ENCODE measurements around the gene GPX2. TPM values are rescaled to one million over a fixed set of nuclear protein-coding genes. Genes with fewer than 3 reads are reported as not detected.

Gene GPX2
- total RNA-seq, 1 experiment from 2014 or later = 0.15 TPM

DNA sequence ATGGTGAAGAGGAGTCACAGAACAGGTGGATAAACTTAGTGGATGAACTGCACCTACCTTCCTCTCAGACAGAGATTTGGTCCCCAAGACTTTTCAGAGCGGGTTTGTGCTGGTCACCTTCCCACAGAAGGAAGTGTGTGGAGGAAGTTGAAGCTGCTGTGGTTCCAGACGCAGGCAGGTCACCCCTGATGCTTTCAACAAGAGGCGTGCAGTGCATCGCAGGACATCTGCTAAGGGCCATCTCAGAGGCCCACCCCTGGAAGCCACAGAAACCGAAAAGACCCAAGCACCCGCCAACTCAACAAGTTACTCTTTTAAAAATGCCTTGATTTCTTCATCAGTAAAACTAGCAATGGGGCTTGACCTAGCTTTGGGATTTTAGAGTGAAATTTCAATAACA, 1.0 kb upstream of the GPX2 start:
- no peak overlapping the region for H3K4me3 ChIP-seq (ENCODE audit: low read depth in 2 of 2, low read length in 2 of 2)

DNA sequence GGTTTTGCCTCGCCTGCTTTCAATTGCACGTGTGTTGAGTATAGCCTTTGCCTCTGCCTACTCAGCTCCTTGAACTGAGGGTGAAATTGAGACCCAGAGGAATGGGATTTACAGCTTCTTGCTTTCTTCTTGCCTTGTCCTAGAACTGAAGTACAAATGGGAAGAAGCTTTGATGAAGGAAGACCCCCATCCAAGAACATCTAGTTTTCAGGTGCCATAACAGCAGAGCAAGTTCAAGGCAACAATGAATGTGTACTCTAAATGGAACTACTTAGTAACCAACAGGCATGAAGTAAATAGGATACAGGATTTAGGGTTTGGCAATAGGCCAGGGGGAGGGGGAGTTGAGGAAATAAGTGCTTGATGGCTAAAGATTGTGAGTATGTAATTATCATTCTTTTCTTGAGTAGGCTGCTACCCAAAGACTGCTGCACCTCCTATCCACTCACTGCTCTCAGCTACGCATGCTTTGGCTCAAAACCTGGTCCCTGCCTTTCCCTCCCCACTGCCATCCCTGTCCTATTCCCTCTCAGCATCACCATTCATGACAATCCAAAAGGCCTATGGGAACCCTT, 2.1 kb downstream of the GPX2 start:
- Histone ChIP-seq H3K9me3 (ENCODE audit: control insufficient read depth, insufficient read depth, low read depth, low read length) (no peaks in the 10 kb centered on the region), H3K36me3 (ENCODE audit: control insufficient read depth, insufficient read depth, low read length) (no peaks in the 10 kb centered on the region), H3K4me3 (ENCODE audit: low read depth in 2 of 2, low read length in 2 of 2) (no peak overlapping the region), H3K27ac (ENCODE audit: low read length) (no peak overlapping the region), H3K27me3 (ENCODE audit: control insufficient read depth, insufficient read depth, low read length) (no peaks in the 10 kb centered on the region), H3K4me1 (ENCODE audit: control insufficient read depth, insufficient read depth, low read length) (no peaks in the 10 kb centered on the region)
- DNase-seq (ENCODE audit: low read depth, low spot score) (no peak), ATAC-seq (no peak)
- ChIA-PET POLR2A (no interaction called here), CTCF (no interaction called here)
- in situ Hi-C loops (cut with HindIII; ENCODE audit: low pct_unique_long_range_greater_than_20kb, low sequenced_read_pairs) (no loop called here), intact Hi-C loops (cut with micrococcal nuclease; ENCODE audit: unreplicated experiment) (no loop called here)
- TF ChIP-seq SIN3A (IDR thresholded peaks at IDR 0.05; ENCODE audit: borderline replicate concordance, insufficient read depth, low read depth, low read length) = no peak
- TF ChIP-seq, protein P1, sequence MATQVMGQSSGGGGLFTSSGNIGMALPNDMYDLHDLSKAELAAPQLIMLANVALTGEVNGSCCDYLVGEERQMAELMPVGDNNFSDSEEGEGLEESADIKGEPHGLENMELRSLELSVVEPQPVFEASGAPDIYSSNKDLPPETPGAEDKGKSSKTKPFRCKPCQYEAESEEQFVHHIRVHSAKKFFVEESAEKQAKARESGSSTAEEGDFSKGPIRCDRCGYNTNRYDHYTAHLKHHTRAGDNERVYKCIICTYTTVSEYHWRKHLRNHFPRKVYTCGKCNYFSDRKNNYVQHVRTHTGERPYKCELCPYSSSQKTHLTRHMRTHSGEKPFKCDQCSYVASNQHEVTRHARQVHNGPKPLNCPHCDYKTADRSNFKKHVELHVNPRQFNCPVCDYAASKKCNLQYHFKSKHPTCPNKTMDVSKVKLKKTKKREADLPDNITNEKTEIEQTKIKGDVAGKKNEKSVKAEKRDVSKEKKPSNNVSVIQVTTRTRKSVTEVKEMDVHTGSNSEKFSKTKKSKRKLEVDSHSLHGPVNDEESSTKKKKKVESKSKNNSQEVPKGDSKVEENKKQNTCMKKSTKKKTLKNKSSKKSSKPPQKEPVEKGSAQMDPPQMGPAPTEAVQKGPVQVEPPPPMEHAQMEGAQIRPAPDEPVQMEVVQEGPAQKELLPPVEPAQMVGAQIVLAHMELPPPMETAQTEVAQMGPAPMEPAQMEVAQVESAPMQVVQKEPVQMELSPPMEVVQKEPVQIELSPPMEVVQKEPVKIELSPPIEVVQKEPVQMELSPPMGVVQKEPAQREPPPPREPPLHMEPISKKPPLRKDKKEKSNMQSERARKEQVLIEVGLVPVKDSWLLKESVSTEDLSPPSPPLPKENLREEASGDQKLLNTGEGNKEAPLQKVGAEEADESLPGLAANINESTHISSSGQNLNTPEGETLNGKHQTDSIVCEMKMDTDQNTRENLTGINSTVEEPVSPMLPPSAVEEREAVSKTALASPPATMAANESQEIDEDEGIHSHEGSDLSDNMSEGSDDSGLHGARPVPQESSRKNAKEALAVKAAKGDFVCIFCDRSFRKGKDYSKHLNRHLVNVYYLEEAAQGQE (IDR thresholded peaks at IDR 0.05; ENCODE audit: insufficient read depth in 1 of 2, low read depth in 2 of 2, low read length in 1 of 2) = no peak
- TF ChIP-seq, protein P2, sequence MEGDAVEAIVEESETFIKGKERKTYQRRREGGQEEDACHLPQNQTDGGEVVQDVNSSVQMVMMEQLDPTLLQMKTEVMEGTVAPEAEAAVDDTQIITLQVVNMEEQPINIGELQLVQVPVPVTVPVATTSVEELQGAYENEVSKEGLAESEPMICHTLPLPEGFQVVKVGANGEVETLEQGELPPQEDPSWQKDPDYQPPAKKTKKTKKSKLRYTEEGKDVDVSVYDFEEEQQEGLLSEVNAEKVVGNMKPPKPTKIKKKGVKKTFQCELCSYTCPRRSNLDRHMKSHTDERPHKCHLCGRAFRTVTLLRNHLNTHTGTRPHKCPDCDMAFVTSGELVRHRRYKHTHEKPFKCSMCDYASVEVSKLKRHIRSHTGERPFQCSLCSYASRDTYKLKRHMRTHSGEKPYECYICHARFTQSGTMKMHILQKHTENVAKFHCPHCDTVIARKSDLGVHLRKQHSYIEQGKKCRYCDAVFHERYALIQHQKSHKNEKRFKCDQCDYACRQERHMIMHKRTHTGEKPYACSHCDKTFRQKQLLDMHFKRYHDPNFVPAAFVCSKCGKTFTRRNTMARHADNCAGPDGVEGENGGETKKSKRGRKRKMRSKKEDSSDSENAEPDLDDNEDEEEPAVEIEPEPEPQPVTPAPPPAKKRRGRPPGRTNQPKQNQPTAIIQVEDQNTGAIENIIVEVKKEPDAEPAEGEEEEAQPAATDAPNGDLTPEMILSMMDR (IDR thresholded peaks at IDR 0.05) = no peak
- no peak for TF ChIP-seq POLR2AphosphoS5 (IDR thresholded peaks at IDR 0.05; ENCODE audit: low read depth, low read length)
- no peak for TF ChIP-seq TCF7L2 (IDR thresholded peaks at IDR 0.05; ENCODE audit: low read depth, low read length)
- no TSS peak for BruUV-seq (replicated peaks)

More for the DNA sequence above, 1.0 kb upstream of the GPX2 start:
- Histone ChIP-seq H3K27ac (ENCODE audit: low read length) (no peak overlapping the region), H3K9me3 (ENCODE audit: control insufficient read depth, insufficient read depth, low read depth, low read length) (no peaks in the 10 kb centered on the region), H3K36me3 (ENCODE audit: control insufficient read depth, insufficient read depth, low read length) (no peaks in the 10 kb centered on the region), H3K27me3 (ENCODE audit: control insufficient read depth, insufficient read depth, low read length) (no peaks in the 10 kb centered on the region), H3K4me1 (ENCODE audit: control insufficient read depth, insufficient read depth, low read length) (no peaks in the 10 kb centered on the region)
- in situ Hi-C loops (cut with HindIII; ENCODE audit: low pct_unique_long_range_greater_than_20kb, low sequenced_read_pairs) = no loop called here
- ChIA-PET CTCF (no interaction called here), POLR2A (no interaction called here)
- intact Hi-C loops (cut with micrococcal nuclease; ENCODE audit: unreplicated experiment) = no loop called here
- TF ChIP-seq SIN3A (IDR thresholded peaks at IDR 0.05; ENCODE audit: borderline replicate concordance, insufficient read depth, low read depth, low read length) (no peak), TCF7L2 (IDR thresholded peaks at IDR 0.05; ENCODE audit: low read depth, low read length) (no peak), POLR2AphosphoS5 (IDR thresholded peaks at IDR 0.05; ENCODE audit: low read depth, low read length) (no peak)
- TF ChIP-seq, protein P2 (IDR thresholded peaks at IDR 0.05) = no peak
- TF ChIP-seq, protein P1 (IDR thresholded peaks at IDR 0.05; ENCODE audit: insufficient read depth in 1 of 2, low read depth in 2 of 2, low read length in 1 of 2) = no peak
- BruUV-seq (replicated peaks) = no TSS peak
- no peak for ATAC-seq
- no peak for DNase-seq (ENCODE audit: low read depth, low spot score)

All from Panc1 (cell line).